ENCODE measurements around the gene TPT1.

GRCh38 chr13:45362939-45363338 lies 22.0 kb upstream of the TPT1 start:
- TF ChIP-seq CTCF (conservative IDR thresholded peaks at IDR 0.05 in 1 of 2, IDR thresholded peaks at IDR 0.05 in 1 of 2; ENCODE audit: extremely low read depth in 1 of 2, insufficient read depth in 1 of 2, low read depth in 1 of 2, low read length in 2 of 2) (peak in 1 of 2 donors; percentile 2), EZH2 (IDR thresholded peaks at IDR 0.05; ENCODE audit: borderline replicate concordance, low read length) (no peak)

Data from mammary epithelial cell (primary cell).